ENCODE data around the gene BICC1. TPM values are rescaled to one million over a fixed set of nuclear protein-coding genes. Genes with fewer than 3 reads are reported as not detected.

The BICC1 gene
- total and polyA plus RNA-seq, 8 donors = 19.0 to 37.4 (median 23.0) TPM

DNA sequence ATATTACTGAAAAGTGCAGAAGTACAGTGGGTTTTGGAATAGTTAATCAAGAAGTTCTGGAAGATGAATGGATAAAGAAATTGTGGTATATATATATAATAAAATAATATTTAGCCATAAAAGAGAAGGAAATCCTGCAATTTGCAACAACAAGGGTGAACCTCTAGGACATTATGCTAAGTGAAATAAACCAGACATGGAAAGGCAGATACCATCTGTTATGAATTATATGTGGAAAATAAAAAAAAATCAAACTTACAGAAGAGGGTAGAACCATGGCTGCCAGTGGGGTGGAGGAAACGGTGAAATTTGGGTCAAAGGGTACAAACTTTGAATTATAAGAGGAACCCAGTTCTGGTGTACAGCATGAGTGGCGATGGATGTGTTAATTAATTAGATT is 162.6 kb downstream of the BICC1 start:
- H3K9me3 ChIP-seq = no peaks in the 10 kb centered on the region
- FAIRE-seq = no peak
- H3K36me3 ChIP-seq = no peaks in the 10 kb centered on the region
- 74 to 87% methylated on average over 2 of the region's 2 CpGs for WGBS, 2 donors
- H3K4me1 ChIP-seq = no peaks in the 10 kb centered on the region
- no peak for DNase-seq
- no peak for ATAC-seq
- no peak overlapping the region for H3K4me3 ChIP-seq
- TF ChIP-seq, protein P1, sequence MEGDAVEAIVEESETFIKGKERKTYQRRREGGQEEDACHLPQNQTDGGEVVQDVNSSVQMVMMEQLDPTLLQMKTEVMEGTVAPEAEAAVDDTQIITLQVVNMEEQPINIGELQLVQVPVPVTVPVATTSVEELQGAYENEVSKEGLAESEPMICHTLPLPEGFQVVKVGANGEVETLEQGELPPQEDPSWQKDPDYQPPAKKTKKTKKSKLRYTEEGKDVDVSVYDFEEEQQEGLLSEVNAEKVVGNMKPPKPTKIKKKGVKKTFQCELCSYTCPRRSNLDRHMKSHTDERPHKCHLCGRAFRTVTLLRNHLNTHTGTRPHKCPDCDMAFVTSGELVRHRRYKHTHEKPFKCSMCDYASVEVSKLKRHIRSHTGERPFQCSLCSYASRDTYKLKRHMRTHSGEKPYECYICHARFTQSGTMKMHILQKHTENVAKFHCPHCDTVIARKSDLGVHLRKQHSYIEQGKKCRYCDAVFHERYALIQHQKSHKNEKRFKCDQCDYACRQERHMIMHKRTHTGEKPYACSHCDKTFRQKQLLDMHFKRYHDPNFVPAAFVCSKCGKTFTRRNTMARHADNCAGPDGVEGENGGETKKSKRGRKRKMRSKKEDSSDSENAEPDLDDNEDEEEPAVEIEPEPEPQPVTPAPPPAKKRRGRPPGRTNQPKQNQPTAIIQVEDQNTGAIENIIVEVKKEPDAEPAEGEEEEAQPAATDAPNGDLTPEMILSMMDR (IDR thresholded peaks at IDR 0.05) = no peak
- H3K27ac ChIP-seq = no peak overlapping the region
- H3K27me3 ChIP-seq = no peaks in the 10 kb centered on the region
- intact Hi-C loops (cut with DNase I) = no loop called here

DNA sequence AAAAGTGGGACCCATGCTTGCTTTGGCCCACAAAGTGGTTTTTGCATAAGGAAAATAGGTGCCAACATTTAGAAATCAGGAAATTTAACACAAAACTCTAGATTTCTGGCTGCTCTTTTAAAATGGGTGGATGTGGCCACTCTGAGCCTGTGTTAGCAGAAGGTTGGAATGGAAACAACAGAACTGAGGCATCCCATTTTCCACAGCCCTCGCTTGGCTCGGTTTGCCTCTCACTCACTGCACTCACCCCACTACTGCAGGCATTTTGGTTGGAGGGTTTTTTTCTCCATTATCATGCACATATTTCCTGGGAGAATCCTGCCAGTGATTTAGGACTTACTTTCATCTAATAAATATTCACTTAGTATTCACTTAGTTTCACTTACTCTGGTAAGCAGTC is 178.9 kb downstream of the BICC1 start:
- intact Hi-C loops (cut with DNase I) = no loop called here
- no peak for FAIRE-seq
- H3K9me3 ChIP-seq = no peaks in the 10 kb centered on the region
- no peak overlapping the region for H3K27ac ChIP-seq
- H3K4me3 ChIP-seq = no peak overlapping the region
- ATAC-seq = peak in 1 of 4 donors; percentile 40
- DNase-seq = no peak
- no peaks in the 10 kb centered on the region for H3K36me3 ChIP-seq
- no peaks in the 10 kb centered on the region for H3K27me3 ChIP-seq
- TF ChIP-seq, protein P1 (IDR thresholded peaks at IDR 0.05) = no peak
- H3K4me1 ChIP-seq = no peaks in the 10 kb centered on the region
- WGBS, 2 donors = 84 to 92% methylated on average over 2 of the region's 2 CpGs

- no peak overlapping the region for H3K27ac ChIP-seq
- WGBS, 2 donors = 62 to 72% methylated on average over 2 of the region's 2 CpGs
- no peak for ATAC-seq
- H3K4me1 ChIP-seq = peaks cover 0 to 6% (median 0%) of the 10 kb centered on the region in 3 donors
- DNase-seq = no peak
- FAIRE-seq = no peak
- TF ChIP-seq, protein P1 (IDR thresholded peaks at IDR 0.05) = no peak
- no peaks in the 10 kb centered on the region for H3K9me3 ChIP-seq
- intact Hi-C loops (cut with DNase I) = no loop called here
- H3K27me3 ChIP-seq = no peaks in the 10 kb centered on the region
- H3K36me3 ChIP-seq = no peaks in the 10 kb centered on the region
- H3K4me3 ChIP-seq = no peak overlapping the region
Measured at GRCh38 chr10:58693919-58694318, 181.2 kb downstream of the BICC1 start.

DNA sequence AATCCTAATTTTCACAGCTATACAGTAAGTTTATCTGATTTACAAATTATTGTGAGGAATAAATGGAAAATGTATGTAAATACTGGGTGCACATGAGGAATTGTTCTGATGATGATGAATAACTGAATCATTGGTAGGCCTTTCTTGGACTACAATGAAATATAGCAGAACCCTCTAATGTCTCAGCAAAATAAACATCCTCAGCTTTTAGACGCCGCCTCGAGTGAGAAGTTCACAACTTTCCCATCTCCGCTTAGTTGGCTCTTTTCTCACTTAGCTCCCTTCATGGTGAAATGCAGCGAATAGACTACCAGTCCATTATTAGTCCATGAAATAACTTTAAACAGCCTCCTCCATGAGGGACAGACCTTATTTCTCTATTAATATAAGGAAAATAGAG is 182.3 kb downstream of the BICC1 start:
- Histone ChIP-seq H3K27me3 (no peaks in the 10 kb centered on the region), H3K4me1 (peaks cover 0 to 6% (median 0%) of the 10 kb centered on the region in 3 donors), H3K27ac (no peak overlapping the region), H3K4me3 (no peak overlapping the region), H3K36me3 (no peaks in the 10 kb centered on the region), H3K9me3 (no peaks in the 10 kb centered on the region)
- WGBS, 2 donors = 54 to 64% methylated on average over 5 of the region's 5 CpGs
- no peak for ATAC-seq
- intact Hi-C loops (cut with DNase I) = no loop called here
- no peak for FAIRE-seq
- DNase-seq = no peak
- TF ChIP-seq, protein P1 (IDR thresholded peaks at IDR 0.05) = no peak

GRCh38 chr10:58696736-58697135 is 184.1 kb downstream of the BICC1 start:
- ATAC-seq (no peak), FAIRE-seq (no peak), DNase-seq (no peak)
- Histone ChIP-seq H3K4me3 (no peak overlapping the region), H3K36me3 (no peaks in the 10 kb centered on the region), H3K27me3 (no peaks in the 10 kb centered on the region), H3K4me1 (peaks cover 0 to 6% (median 0%) of the 10 kb centered on the region in 3 donors), H3K27ac (no peak overlapping the region), H3K9me3 (no peaks in the 10 kb centered on the region)
- WGBS, 2 donors = 37 to 40% methylated on average over 4 of the region's 4 CpGs
- intact Hi-C loops (cut with DNase I) = no loop called here
- TF ChIP-seq, protein P1 (IDR thresholded peaks at IDR 0.05) = no peak
